NCI-H748 treated with DMSO at 0.1 percent for 48 hours (cell line): ENCODE data around the gene CCDC30.
"Not testable (repeated sequence)": the region's sequence is repeated elsewhere in the genome, so short reads cannot be mapped to it uniquely, and the experiment has no call there.

Source experiments
- DNase-seq: peaks from one replicate; lab custom pipeline; 2025; lab: John Stamatoyannopoulos, UW

The CCDC30 gene

DNA sequence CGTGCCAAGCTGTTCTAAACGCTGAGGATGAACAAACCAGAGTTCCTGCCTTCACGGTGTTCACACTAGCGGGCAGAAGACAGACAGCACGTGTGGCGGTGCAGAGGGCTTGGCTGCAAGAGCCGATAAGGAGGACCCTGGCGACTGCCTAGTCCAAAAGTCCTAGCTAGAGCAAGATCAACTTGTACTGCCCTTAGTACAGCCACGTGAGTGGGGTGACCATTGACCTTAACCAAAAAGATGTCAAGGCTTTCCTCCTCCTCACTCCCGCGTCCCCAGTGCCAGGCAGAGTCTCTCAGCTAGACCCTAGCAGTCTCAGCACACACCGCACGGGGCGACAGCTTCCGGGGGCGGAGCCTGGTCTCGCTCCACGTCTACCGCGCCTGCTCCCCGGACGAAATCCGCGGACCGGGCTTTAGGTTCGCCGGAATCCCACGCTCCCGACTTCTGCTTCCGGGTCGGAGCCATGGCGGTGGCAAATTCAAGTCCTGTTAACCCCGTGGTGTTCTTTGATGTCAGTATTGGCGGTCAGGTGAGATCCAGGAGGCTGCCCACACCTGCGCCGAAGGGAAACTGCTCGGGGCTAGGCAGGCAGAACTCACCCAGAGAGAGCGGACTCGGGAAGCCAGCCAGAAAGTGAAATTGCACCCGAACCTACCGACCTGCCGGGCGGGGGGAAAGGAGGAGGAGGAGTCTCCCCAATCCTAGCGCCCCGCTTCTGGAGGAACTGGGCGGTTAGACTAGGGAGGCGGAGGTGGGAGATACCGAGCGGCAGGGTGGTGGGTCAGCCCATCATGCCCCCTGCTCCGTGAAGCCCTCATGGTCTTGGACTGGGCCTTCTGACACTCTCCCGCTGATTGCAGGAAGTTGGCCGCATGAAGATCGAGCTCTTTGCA lies 195.1 kb downstream of the CCDC30 start, which contains the start of gene PPIH:
PPIH (plus strand) TSS at position 443 of the 896 bp plus-strand sequence; CDS start at position 467, 24 bp downstream.
- DNase-seq, result peak; percentile 100

DNA sequence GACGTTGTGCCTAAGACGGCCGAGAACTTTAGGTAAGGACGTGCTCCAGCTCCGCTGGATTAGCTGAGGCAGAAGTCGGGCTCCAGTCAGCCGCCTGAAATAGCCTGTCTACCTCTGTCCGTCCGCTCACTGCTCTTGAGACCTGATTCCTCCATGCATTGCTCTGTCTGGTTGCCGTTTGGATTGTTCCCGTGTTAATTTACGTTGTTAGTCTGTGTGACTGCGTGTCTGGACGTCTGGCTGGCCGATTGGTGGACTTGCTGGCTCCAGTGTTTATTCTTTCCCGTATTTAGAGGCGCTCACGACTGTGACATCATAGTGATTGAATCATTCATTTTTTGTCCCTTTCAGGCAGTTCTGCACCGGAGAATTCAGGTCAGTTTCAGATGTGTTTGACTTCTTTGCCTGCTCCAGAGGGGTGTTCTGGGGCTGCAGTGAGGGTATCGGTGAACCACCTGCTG lies 195.8 kb downstream of the CCDC30 start:
- DNase-seq, result peak; percentile 85

DNA sequence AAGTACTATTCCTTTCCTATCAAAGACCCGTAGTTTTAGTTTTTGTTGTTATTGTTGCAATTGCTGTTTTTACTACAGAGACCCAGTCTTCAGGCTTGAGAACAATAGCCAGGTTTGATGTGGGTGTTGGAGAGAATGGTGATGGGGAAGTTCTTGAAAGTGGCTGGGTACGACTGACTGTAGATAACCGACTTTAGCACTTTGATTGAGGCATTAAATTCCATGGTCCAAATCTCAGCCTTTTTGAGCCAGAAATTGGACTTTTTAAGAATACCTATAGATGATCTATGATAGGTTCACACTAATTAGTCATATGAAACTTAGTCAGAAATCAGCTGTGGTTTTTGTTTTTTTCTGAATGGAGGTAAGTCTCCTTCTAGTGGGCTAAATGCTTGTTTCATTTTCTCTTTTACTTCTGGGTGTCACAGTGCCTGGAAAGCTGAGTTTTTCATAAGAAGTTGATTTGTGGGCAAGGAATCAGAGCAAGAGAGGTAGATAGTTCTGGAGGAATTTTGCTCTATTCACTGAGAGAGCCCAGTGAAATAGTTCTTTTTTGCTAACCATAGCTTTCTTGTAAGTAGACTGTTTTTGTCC lies 197.9 kb downstream of the CCDC30 start:
- DNase-seq, result no peak

DNA sequence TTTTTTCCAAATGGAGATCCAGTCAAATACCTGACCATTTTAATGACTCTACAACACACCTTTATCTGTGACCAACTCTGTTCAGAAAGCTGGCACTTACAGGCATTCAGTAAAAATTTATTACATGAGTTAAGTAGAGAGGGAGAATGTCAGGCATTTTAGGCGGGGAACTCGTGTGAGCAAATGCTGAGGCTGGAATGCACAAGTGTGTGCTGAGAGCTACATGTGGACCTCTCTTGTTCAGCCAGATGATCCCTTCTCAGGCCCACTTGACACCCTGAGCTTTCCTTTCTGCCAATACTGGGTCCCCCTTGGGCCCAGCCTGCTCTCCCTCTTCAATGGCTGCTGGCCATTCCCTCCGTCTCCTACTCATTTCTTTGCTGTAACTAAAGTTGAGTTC lies 206.8 kb downstream of the CCDC30 start:
- DNase-seq, result no peak

DNA sequence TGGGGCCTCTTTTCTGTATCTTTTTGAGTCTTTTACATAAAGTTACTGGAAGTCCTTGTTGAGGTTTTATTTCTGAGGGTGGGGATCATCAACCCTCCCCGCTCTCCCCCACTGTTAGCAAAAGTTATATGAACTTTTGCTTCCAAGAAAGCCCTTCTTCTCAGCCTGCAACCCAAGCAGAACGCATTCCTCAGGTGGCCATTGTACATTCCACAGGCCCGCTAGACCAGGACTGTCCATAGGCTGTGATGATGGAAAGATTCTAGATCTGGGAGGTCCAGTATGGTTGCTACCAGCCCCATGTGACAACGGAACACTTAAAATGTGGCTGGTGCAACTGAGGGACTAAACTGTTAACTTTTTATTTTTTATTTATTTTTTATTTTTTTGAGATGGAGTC lies 207.3 kb downstream of the CCDC30 start:
- DNase-seq, result no peak

GRCh38 chr1:42674214-42674613 lies 211.1 kb downstream of the CCDC30 start:
- no peak for DNase-seq

DNA sequence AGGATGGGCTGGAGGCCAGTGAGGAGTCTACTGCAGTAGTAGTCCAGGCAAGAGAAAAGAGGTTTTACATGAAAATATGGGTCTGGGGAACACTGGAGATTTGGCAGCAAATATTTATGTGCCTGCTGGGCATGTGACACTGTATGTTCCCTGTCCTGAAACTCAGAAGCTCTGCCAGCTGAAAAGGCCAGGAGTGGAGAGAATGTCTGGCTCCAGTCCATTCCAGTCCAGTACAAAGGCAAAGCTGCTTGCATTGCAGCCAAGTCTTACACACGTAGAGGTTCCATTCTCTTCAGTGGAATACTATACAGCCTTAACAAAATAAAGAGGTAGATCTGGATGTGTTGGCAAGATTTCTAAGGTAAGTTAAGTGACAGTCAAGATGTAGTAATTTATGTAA lies 211.6 kb downstream of the CCDC30 start:
- no peak for DNase-seq

- DNase-seq, result no peak
These were observed 212.4 kb downstream of the CCDC30 start for GRCh38 chr1:42675467-42675866.

DNA sequence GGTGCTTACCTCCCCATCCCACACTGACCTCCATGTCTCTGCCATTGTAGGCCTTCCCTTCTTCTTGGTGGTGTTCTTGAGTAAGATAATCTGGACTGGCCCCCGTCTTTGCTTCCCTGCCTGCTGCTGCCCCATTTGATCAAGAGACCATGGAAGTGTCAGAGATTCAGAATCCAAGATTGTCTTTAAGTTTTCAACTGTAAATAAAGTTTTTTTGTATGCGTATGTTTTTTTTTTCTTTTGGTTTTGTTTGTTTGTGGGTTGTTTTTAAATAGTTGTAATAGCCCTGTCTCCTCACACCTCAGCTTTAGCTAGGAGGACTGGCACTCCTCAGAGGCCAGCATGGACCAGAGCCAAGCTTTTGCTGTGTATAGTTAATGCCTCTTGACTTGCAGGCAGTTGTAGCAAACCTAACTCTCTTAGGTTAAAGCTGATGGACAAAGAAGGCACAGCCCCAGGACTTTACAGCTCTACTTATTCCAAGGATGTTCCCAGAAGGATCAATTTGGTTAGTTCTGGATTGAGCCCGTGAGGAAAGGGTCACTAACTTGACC lies 213.5 kb downstream of the CCDC30 start:
- no peak for DNase-seq

DNA sequence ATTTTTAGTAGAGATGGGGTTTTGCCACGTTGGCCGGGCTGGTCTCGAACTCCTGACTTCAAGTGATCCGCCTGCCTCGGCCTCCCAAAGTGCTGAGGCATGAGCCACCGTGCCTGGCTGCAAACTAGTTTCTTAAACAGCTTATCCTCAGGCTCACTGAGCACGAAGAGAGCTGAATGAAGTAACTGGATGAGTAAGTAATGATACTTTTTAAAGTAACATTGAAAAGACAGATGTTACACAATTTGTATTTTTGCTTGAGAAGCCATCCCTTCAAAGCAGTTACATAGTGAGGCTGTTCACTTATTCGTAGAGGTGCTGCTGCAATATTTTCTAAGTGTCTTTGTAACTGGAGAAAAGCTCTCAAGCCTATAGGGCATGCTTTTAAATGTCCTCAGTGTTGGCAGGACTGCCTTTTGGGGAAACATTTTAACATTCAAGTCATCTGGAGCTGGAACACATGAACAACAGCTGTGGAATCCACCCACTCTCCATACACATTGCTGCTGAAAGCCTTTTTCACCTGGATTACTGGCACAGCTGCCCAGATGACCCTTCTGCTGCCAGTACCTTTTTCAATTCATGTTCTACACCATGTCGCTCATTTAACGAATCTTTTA lies 216.4 kb downstream of the CCDC30 start:
- no peak for DNase-seq

- DNase-seq, result no peak
These were observed 217.0 kb downstream of the CCDC30 start for GRCh38 chr1:42680055-42680454.

DNA sequence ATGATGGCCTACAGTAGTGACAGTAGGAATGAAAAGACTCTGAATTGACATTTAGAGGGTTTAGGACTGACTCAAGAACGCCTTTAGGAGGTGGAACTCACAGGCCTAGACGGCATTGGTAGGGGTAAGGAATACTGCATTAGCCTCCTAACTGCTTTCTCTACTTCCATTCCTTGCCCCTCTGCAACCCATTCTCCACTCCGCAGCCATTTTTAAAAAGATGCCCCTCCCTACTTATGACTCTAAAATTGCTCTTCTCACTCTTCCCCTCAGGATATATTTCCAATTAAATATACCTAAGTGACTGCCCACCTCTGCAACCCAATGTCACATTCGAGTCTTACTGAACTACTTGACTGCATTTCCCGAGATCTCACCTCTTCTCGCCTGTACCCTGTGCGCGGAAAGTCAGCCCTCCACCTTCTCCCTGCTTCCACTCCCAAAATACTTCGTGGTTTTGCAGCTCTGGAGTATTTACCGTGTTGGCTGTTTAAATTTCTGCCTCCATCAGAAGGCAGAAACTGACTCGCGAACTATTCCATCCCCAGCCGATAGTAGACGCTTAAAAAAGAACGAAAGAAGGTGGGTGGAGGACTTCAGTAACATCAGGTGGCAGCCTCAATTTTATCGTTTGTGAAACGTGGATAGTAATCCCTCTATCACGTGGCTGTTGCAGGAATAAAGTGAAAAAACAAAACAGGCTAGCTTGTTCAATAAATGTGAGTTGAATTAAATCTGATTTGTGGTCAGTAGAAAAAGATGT lies 218.0 kb downstream of the CCDC30 start:
- DNase-seq, result peak; percentile 99

GRCh38 chr1:42681741-42682483 lies 218.8 kb downstream of the CCDC30 start, which contains the start of gene YBX1:
YBX1 (plus strand) TSS chr1:42682418; CDS start chr1:42682566, 148 bp downstream.
- DNase-seq, result peak; percentile 100

DNA sequence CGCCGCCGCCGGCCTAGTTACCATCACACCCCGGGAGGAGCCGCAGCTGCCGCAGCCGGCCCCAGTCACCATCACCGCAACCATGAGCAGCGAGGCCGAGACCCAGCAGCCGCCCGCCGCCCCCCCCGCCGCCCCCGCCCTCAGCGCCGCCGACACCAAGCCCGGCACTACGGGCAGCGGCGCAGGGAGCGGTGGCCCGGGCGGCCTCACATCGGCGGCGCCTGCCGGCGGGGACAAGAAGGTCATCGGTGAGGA lies 219.3 kb downstream of the CCDC30 start:
- DNase-seq, result not testable (repeated sequence)

GRCh38 chr1:42682739-42683531 lies 219.8 kb downstream of the CCDC30 start:
- DNase-seq, result peak; percentile 99

- DNase-seq, result peak; percentile 77
These were observed 221.1 kb downstream of the CCDC30 start for GRCh38 chr1:42684139-42684538.

DNA sequence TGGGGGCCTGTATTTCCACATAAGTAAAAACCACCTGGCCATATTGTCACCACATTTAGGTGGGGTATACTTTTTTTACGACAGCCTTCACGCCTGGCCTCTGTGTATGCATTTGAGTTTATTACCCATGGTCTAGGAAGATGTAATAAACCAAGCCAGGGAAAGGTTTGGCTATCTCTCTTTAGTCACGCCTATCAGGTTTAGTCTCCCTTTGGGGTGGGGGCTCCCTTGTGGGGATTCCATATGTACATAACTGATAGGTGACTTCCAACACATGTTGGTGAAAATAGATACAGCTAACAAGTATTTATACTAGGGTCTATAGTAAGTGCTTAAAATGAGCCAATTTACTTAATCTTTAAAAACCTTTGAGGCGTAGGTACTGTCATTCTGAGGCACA lies 223.3 kb downstream of the CCDC30 start:
- no peak for DNase-seq

DNA sequence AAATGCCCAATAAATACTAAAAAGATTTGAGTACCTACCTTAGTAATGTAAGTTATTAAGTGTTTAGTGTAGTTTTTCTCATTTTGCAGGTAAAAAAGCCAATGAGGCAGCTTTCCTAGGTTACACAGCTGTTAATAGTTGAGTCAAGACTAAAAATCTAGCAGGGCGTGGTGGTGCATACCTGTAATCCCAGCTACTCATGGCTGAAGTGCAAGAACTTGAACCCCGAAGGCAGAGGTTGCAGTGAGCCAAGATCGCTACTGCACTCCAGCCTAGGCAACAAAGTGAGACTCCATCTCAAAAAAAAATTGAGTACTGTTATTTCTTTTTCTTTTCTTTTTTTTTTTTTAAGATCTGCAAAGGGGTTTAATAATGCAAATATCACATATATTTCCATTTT lies 226.8 kb downstream of the CCDC30 start:
- no peak for DNase-seq

DNA sequence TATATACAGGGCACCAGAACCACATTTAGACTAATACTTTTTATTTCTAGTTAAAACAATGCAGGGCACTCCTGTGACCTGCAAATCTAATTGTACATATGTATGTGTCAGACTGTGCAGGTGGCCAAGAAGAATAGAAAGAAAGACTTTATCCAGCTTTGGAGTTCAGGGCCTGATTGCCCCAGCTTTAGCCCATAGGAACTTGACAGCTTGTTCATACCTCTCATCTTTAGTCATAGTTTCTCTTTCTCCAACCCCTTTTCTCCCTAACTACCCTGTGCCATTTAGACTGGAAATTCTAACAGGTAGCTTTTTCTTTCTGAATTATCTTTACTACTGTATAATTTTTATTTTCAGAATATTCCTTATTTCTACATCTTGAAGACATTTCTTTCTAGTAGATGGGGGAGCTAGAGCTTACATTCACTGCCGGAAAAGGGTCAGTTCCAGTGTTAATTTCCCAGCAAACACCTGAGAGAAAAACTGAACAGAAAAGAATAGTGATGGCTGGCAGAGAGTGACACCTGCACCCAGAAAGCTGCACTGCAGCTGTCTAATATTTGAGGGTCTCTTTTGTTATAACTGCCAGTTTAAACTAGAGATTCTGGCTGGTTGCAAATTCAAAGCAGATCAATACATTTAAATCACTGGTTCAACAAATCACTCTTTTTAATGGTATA lies 227.5 kb downstream of the CCDC30 start:
- DNase-seq, result no peak

GRCh38 chr1:42691157-42691498 lies 228.0 kb downstream of the CCDC30 start:
- no peak for DNase-seq
